A549 (cell line): ENCODE data around the gene FBXL20. TPM values are rescaled to one million over a fixed set of nuclear protein-coding genes. Genes with fewer than 3 reads are reported as not detected.
A peak's percentile ranks its signal among the peaks of the same experiment; 100 is the strongest.
"Not testable (repeated sequence)": the region's sequence is repeated elsewhere in the genome, so short reads cannot be mapped to it uniquely, and the experiment has no call there.

ENCODE experiments used
- ATAC-seq, 2 experiments: fragments of 200-7000 bp in 1 of 2; fragments of >200 bp in 1 of 2; cut with Nextera tagmentation in 1 of 2; cut with Tn5 transposase in 1 of 2; 3 replicates each; pipeline versions ENCODE4 v1.8.0 to v1.9.1; 2018 to 2020; ENCODE audit warnings: mild to moderate bottlenecking in 1 of 2, moderate library complexity in 1 of 2
- CTCF ChIA-PET: fragments of 300-600 bp; sonication (Branson Sonifier 250); formaldehyde crosslinking; extraction: SDS; loops from one replicate; lab custom pipeline; 2021; ENCODE audit warnings: antibody characterized with exemption, inconsistent platforms; lab: Yijun Ruan, JAX
- POLR2A ChIA-PET: fragments of 350-600 bp; formaldehyde crosslinking; extraction: SDS; loops from one replicate; lab custom pipeline; 2021; ENCODE audit warnings: antibody characterized with exemption, inconsistent platforms; lab: Yijun Ruan, JAX
- DNase-seq, 2 experiments: peaks; one replicate each; pipeline versions ENCODE4 v3.0.0 to v3.0.0-alpha.2; 2011 to 2016; ENCODE audit warnings: low read depth in 1 of 2, low spot score in 1 of 2
- FAIRE-seq: peaks from 2 replicates; lab custom pipeline; 2011; peaks lifted over from hg19 to GRCh38; lab: Jason Lieb, UNC
- H3K27ac ChIP-seq, 2 experiments: fragments of >200 bp; sonication (Bioruptor Twin); formaldehyde crosslinking; 3 replicates each; pipeline ENCODE4 v1.5.1; 2016 to 2017
- H3K4me1 ChIP-seq: fragments of >200 bp; sonication (Bioruptor Twin); formaldehyde crosslinking; 3 replicates; pipeline ENCODE4 v1.6.1; 2016
- H3K4me2 ChIP-seq: fragments of >200 bp; sonication (Bioruptor Twin); formaldehyde crosslinking; 3 replicates; pipeline ENCODE4 v1.6.1; 2016
- H3K4me3 ChIP-seq: fragments of >200 bp; sonication (Bioruptor Twin); formaldehyde crosslinking; 3 replicates; pipeline ENCODE4 v1.5.1; 2016
- H3K9me3 ChIP-seq: fragments of >200 bp; sonication (Bioruptor Twin); formaldehyde crosslinking; 3 replicates; pipeline ENCODE4 v1.6.1; 2016
- ATOH8 ChIP-seq: fragments of 250-450 bp; sonication (Bioruptor Pico); IDR thresholded peaks from 2 replicates; pipeline ENCODE4 v1.5.0; 2020; ENCODE audit warnings: low read depth, mild to moderate bottlenecking, moderate library complexity
- EHMT2 ChIP-seq: fragments of 200-600 bp; sonication (generic); IDR thresholded peaks from 2 replicates; pipeline ENCODE4 v1.6.1; 2016; ENCODE audit warnings: antibody characterized with exemption, low read depth, mild to moderate bottlenecking, moderate library complexity
- ELK1 ChIP-seq: fragments of 150-350 bp; IDR thresholded peaks from 2 replicates; pipeline ENCODE4 v1.6.1; 2014; ENCODE audit warnings: low read depth, mild to moderate bottlenecking, low read length
- HOXB13 ChIP-seq: fragments of 250-450 bp; sonication (Bioruptor Pico); IDR thresholded peaks from 2 replicates; pipeline ENCODE4 v1.5.0; 2020; ENCODE audit warnings: low read depth, mild to moderate bottlenecking, moderate library complexity
- HOXB5 ChIP-seq: fragments of 250-450 bp; sonication (Bioruptor Pico); IDR thresholded peaks from 2 replicates; pipeline ENCODE4 v1.5.0; 2020; ENCODE audit warnings: mild to moderate bottlenecking, moderate library complexity
- JUN ChIP-seq, 2 experiments: fragments of >200 bp; sonication (Bioruptor Twin); formaldehyde crosslinking; IDR thresholded peaks; 2 replicates in 1 of 2; 3 replicates in 1 of 2; pipeline ENCODE4 v1.6.1; 2016 to 2017
- JUNB ChIP-seq: fragments of >200 bp; sonication (Bioruptor Twin); formaldehyde crosslinking; IDR thresholded peaks from 2 replicates; pipeline ENCODE4 v1.6.1; 2016
- MAZ ChIP-seq: fragments of 150-350 bp; IDR thresholded peaks from 2 replicates; pipeline ENCODE4 v1.6.1; 2014; ENCODE audit warnings: antibody characterized with exemption, low read depth, low read length, borderline replicate concordance
- NFE2L2 ChIP-seq: fragments of 150-350 bp; conservative IDR thresholded peaks from 2 replicates; pipeline ENCODE4 v1.6.1; 2014; ENCODE audit warnings: low read length
- NPAS2 ChIP-seq: fragments of 250-450 bp; sonication (Bioruptor Pico); IDR thresholded peaks from 2 replicates; pipeline ENCODE4 v1.8.0; 2022; ENCODE audit warnings: mild to moderate bottlenecking, moderate library complexity, borderline replicate concordance
- NR3C1 ChIP-seq: fragments of >200 bp; sonication (Bioruptor Twin); formaldehyde crosslinking; IDR thresholded peaks from 3 replicates; pipeline ENCODE4 v1.6.1; 2017
- RAD21 ChIP-seq, 2 experiments: fragments of >200 bp in 1 of 2; sonication (Bioruptor Twin) in 1 of 2; formaldehyde crosslinking in 1 of 2; IDR thresholded peaks in 1 of 2; conservative IDR thresholded peaks in 1 of 2; 2 replicates in 1 of 2; 3 replicates in 1 of 2; pipeline ENCODE4 v1.6.1; 2012 to 2018; ENCODE audit warnings: inconsistent platforms in 1 of 2
- RFX5 ChIP-seq: fragments of 450-650 bp; IDR thresholded peaks from 2 replicates; pipeline ENCODE4 v1.7.1; 2014; ENCODE audit warnings: antibody characterized with exemption, mild to moderate bottlenecking, moderate library complexity
- RNF2 ChIP-seq: fragments of 200-600 bp; sonication (generic); IDR thresholded peaks from 2 replicates; pipeline ENCODE4 v1.6.1; 2016; ENCODE audit warnings: low read depth, mild to moderate bottlenecking, antibody characterized with exemption, moderate library complexity, borderline replicate concordance
- SMC3 ChIP-seq: fragments of >200 bp; sonication (Bioruptor Twin); formaldehyde crosslinking; IDR thresholded peaks from 3 replicates; pipeline ENCODE4 v1.6.1; 2018; ENCODE audit warnings: inconsistent platforms
- TP53 ChIP-seq: fragments of 250-450 bp; sonication (Bioruptor Pico); IDR thresholded peaks from 2 replicates; pipeline ENCODE4 v1.5.0; 2021; ENCODE audit warnings: mild to moderate bottlenecking, moderate library complexity
- WGBS: methylation state at CpG from one replicate; pipeline ENCODE4 v1.1.6; 2017; ENCODE audit errors: missing lambda C conversion rate; 5-methylcytosine and 5-hydroxymethylcytosine counted together
- polyA plus RNA-seq, 4 experiments: library from polyadenylated mRNA; depleted of rRNA in 3 of 4; stranded (reverse); fragments of >200 nt; fragmentation: RNase III in 1 of 4; extraction: RNeasy Plus Mini Kit Qiagen cat#74134 plus additional on column Dnase treatment in 1 of 4; gene quantifications; 2 replicates in 3 of 4; 3 replicates in 1 of 4; pipeline ENCODE4 v1.2.3, GENCODE V29; 2011 to 2017
- TF ChIP-seq, protein P1 (sequence below): IDR thresholded peaks from 2 replicates; pipeline ENCODE4 v1.6.1; 2012
- TF ChIP-seq, protein P2 (sequence below): fragments of >200 bp; sonication (Bioruptor Twin); formaldehyde crosslinking; IDR thresholded peaks from 3 replicates; pipeline ENCODE4 v1.5.1; 2016

Gene FBXL20
- polyA plus RNA-seq, 2 of the 4 experiments (the other 2 are of a cell fraction), result 5.7 to 6.7 TPM

DNA sequence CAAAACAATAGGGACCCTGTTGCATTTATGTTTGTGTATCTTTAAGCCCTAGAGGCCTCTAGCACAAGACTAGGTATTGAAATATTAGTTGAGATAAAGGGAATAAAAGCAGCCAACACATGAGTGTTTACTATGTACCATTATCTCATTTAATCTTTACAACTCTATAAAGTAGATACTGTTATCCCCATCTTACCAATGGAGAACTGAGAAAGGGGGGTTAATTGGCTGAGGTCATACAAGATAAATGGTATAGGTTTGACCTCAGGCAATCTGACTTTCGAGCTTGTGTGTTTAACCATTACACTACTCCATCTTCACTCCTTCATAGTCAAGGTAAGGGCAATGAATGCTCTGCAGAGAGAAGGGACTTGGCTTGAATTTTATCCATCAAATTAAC lies 149.4 kb downstream of the FBXL20 start:
- ATAC-seq (no peak), DNase-seq (no peak), FAIRE-seq (peak; percentile 28)
- 63% methylated on average over 1 of the region's 1 CpG for WGBS
- Histone ChIP-seq H3K4me1 (peaks cover 9% of the 10 kb centered on the region; the same call in 1 of the 3 replicates), H3K9me3 (no peaks in the 10 kb centered on the region), H3K27ac (no peak overlapping the region), H3K4me3 (no peak overlapping the region), H3K4me2 (no peak overlapping the region)
- POLR2A ChIA-PET, result no interaction called here
- CTCF ChIA-PET, result interaction anchor here (0.6 to 19.1 kb wide), 4 partner anchors 16 to 78 kb away, joined by 3 to 355 read pairs (median 3); no protein-coding TSS in a partner anchor
- TF ChIP-seq RNF2 (no peak), RAD21 (conservative IDR thresholded peaks at IDR 0.05 in 1 of 2, IDR thresholded peaks at IDR 0.05 in 1 of 2) (no peak)
- TF ChIP-seq, protein P1, sequence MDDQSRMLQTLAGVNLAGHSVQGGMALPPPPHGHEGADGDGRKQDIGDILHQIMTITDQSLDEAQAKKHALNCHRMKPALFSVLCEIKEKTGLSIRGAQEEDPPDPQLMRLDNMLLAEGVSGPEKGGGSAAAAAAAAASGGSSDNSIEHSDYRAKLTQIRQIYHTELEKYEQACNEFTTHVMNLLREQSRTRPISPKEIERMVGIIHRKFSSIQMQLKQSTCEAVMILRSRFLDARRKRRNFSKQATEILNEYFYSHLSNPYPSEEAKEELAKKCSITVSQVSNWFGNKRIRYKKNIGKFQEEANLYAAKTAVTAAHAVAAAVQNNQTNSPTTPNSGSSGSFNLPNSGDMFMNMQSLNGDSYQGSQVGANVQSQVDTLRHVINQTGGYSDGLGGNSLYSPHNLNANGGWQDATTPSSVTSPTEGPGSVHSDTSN, result no peak

GRCh38 chr17:39250076-39250475 lies 151.3 kb downstream of the FBXL20 start:
- ATAC-seq, DNase-seq, H3K4me2 ChIP-seq, POLR2A ChIA-PET, FAIRE-seq, H3K4me1 ChIP-seq, H3K9me3 ChIP-seq, H3K27ac ChIP-seq, H3K4me3 ChIP-seq: not testable (repeated sequence)
- CTCF ChIA-PET, result interaction anchor here (0.7 to 21.6 kb wide), 8 partner anchors 8 to 106 kb away, joined by 3 to 1140 read pairs (median 4); partner anchors contain the start of genes ARL5C, CACNB1, PLXDC1 and RPL19
- 93% methylated on average over 12 of the region's 12 CpGs for WGBS

GRCh38 chr17:39246274-39246673 lies 155.2 kb downstream of the FBXL20 start:
- Histone ChIP-seq H3K4me3 (no peak overlapping the region), H3K4me2 (no peak overlapping the region), H3K9me3 (no peaks in the 10 kb centered on the region), H3K27ac (no peak overlapping the region), H3K4me1 (peaks cover 9% of the 10 kb centered on the region; the same call in 1 of the 3 replicates)
- FAIRE-seq, result no peak
- CTCF ChIA-PET, result interaction anchor here (0.8 to 21.6 kb wide), 10 partner anchors 9 to 580 kb away, joined by 3 to 1140 read pairs (median 32); partner anchors contain the start of genes ARL5C, CACNB1, MED1 and PLXDC1
- POLR2A ChIA-PET, result no interaction called here
- ATAC-seq, result peak in 1 of 2 experiments; percentile 15; a peak in 2 of 6 replicates
- 64% methylated on average over 3 of the region's 3 CpGs for WGBS
- TF ChIP-seq JUN (IDR thresholded peaks at IDR 0.05) (no peak), EHMT2 (no peak), ATOH8 (no peak), ELK1 (no peak)
- TF ChIP-seq, protein P2, sequence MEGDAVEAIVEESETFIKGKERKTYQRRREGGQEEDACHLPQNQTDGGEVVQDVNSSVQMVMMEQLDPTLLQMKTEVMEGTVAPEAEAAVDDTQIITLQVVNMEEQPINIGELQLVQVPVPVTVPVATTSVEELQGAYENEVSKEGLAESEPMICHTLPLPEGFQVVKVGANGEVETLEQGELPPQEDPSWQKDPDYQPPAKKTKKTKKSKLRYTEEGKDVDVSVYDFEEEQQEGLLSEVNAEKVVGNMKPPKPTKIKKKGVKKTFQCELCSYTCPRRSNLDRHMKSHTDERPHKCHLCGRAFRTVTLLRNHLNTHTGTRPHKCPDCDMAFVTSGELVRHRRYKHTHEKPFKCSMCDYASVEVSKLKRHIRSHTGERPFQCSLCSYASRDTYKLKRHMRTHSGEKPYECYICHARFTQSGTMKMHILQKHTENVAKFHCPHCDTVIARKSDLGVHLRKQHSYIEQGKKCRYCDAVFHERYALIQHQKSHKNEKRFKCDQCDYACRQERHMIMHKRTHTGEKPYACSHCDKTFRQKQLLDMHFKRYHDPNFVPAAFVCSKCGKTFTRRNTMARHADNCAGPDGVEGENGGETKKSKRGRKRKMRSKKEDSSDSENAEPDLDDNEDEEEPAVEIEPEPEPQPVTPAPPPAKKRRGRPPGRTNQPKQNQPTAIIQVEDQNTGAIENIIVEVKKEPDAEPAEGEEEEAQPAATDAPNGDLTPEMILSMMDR, result peak; percentile 9; the same call in 1 of the 3 replicates
- DNase-seq, result no peak

GRCh38 chr17:39244600-39245570 lies 156.5 kb downstream of the FBXL20 start:
- Histone ChIP-seq H3K4me3 (no peak overlapping the region), H3K4me1 (peaks cover 9% of the 10 kb centered on the region; the same call in 1 of the 3 replicates), H3K4me2 (no peak overlapping the region), H3K9me3 (no peaks in the 10 kb centered on the region), H3K27ac (no peak overlapping the region)
- CTCF ChIA-PET, result interaction anchor here (0.5 to 21.6 kb wide), 71 partner anchors 9 to 560 kb away, joined by 3 to 1140 read pairs (median 4); partner anchors contain the start of genes ARL5C, CACNB1, FBXL20 and LASP1NB
- DNase-seq (peak; percentile 87 to 91), ATAC-seq (peak; percentile 88 to 95), FAIRE-seq (peak; percentile 43)
- POLR2A ChIA-PET, result interaction anchor here (0.7 to 2.5 kb wide), 5 partner anchors 39 to 156 kb away, joined by 3 to 34 read pairs (median 6); partner anchors contain the start of genes FBXL20 and RPL19
- 52% methylated on average over 6 of the region's 6 CpGs for WGBS
- TF ChIP-seq TP53, result no peak
- TF ChIP-seq HOXB13 (CRISPR knock-in tag), result no peak
- TF ChIP-seq JUNB, result no peak
- TF ChIP-seq MAZ, result 0 out of 2 replicates have a peak, but pooled peaks have one; percentile 40
- TF ChIP-seq NPAS2, result no peak
- no peak for TF ChIP-seq RFX5
- TF ChIP-seq ELK1, result no peak
- TF ChIP-seq HOXB5, result no peak
- peak; percentile 90 for TF ChIP-seq SMC3
- no peak for TF ChIP-seq NR3C1
- no peak for TF ChIP-seq NFE2L2
